Measurements from ENCODE around the gene CD209.

CD209 gene

DNA sequence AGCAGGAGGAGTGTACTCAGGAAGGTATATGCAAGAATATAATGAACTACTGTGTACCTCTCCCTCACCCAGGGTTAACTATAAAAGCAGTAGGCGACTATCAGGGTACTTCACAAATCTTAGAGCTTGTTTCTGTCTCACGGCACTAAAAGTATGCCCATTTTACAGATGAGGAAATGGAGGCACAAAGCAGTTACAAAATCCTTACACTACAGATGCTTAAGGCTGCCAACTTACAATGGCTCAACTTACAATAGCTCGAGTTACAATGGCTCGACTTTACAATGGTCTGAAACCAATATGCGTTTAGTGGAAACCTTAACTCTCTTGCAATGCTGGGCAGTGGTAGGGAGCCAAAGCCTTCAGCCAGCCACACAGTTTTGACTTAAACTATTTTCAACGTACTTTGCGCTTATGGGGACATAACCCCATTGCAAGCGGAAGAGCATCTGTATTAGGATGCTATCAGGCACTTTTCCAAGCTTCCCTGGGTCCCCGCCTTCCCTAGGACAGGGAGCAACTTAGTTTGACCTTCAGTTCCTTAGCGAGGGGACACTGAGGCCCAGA, 49.5 kb downstream of the CD209 start:
- Histone ChIP-seq H3K4me3 (ENCODE audit: low read depth, low read length) (no peak overlapping the region), H3K27me3 (replicated peaks) (no peaks in the 10 kb centered on the region), H3K27ac (no peak overlapping the region), H3K36me3 (replicated peaks) (no peaks in the 10 kb centered on the region)
- in situ Hi-C loops (cut with HindIII; ENCODE audit: low pct_ligation_motif_present, low sequenced_read_pairs): no loop called here
- TF ChIP-seq, protein P1, sequence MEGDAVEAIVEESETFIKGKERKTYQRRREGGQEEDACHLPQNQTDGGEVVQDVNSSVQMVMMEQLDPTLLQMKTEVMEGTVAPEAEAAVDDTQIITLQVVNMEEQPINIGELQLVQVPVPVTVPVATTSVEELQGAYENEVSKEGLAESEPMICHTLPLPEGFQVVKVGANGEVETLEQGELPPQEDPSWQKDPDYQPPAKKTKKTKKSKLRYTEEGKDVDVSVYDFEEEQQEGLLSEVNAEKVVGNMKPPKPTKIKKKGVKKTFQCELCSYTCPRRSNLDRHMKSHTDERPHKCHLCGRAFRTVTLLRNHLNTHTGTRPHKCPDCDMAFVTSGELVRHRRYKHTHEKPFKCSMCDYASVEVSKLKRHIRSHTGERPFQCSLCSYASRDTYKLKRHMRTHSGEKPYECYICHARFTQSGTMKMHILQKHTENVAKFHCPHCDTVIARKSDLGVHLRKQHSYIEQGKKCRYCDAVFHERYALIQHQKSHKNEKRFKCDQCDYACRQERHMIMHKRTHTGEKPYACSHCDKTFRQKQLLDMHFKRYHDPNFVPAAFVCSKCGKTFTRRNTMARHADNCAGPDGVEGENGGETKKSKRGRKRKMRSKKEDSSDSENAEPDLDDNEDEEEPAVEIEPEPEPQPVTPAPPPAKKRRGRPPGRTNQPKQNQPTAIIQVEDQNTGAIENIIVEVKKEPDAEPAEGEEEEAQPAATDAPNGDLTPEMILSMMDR (IDR thresholded peaks at IDR 0.05; ENCODE audit: low read depth, low read length, missing control alignments): no peak
- DNase-seq: no peak

DNA sequence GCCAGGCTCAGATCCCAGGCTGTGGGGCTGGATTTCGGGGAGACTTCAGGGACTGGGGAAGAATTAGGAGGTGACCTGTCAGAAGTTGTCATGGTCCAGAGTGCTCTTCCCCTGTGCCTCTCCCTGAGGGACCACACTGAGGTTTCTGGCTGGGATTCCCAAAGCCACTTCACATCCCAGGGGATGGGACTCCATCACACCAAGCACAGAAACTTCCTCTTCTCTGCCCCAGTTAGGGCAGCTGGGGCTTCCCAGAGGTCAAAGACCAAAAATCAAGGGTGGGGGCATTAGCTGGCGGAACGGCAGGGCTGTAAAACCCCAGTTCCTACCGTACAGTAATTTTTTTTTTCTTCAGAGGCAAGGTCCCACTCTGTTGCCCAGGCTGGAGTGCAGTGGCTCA, 52.8 kb downstream of the CD209 start:
- H3K36me3 ChIP-seq (replicated peaks): no peaks in the 10 kb centered on the region
- no peak overlapping the region for H3K4me3 ChIP-seq (ENCODE audit: low read depth, low read length)
- no peak overlapping the region for H3K27ac ChIP-seq
- in situ Hi-C loops (cut with HindIII; ENCODE audit: low pct_ligation_motif_present, low sequenced_read_pairs): no loop called here
- TF ChIP-seq, protein P1 (IDR thresholded peaks at IDR 0.05; ENCODE audit: low read depth, low read length, missing control alignments): no peak
- no peak for DNase-seq
- H3K27me3 ChIP-seq (replicated peaks): no peaks in the 10 kb centered on the region

DNA sequence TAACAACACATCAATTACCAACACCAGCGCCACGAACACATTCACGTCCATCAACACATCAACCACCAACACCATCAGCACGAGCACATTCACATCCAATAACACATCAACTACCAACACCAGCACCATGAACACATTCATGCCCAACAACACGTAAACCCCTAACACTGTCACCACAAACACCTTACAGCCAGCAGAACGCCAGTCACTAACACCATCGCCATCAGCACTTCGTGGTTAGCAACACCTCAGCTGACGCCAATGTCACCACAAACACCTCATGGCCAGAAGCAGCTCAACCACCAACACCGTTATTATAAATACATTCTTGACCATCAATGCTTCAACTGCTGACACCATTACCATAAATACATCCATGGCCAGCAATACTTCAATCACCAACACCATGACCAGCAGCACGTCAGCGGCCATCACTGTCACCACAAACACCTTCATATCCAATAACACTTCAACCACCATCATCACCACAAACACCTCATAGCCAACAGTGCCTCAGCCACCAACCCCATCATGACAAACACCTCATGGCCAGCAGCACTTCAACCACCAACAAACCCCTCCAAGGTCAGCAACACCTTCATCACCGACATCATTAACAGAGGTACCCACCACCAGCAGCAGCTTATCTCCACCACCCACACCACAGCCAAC, 54.8 kb downstream of the CD209 start:
- TF ChIP-seq, protein P1 (IDR thresholded peaks at IDR 0.05; ENCODE audit: low read depth, low read length, missing control alignments): no peak
- H3K36me3 ChIP-seq (replicated peaks): no peaks in the 10 kb centered on the region
- in situ Hi-C loops (cut with HindIII; ENCODE audit: low pct_ligation_motif_present, low sequenced_read_pairs): no loop called here
- no peak overlapping the region for H3K4me3 ChIP-seq (ENCODE audit: low read depth, low read length)
- H3K27me3 ChIP-seq (replicated peaks): no peaks in the 10 kb centered on the region
- DNase-seq: no peak
- H3K27ac ChIP-seq: no peak overlapping the region

DNA sequence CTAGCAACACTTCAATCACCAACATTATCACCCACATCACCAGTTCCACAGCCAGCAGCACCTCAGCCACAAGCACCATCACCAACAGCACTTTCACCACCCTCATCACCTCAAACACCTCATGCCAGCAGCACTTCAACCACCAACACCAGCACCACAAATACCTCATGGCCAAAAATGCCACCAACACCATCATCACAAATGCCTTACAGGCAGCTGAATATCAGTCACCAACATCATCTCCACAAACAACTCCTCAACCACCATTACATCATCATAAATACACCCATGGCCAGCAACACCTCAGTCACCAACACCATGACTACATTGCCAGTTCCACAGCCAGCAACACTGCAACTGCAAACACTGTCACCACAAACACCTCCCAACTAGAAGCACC, 55.8 kb downstream of the CD209 start:
- no peak overlapping the region for H3K4me3 ChIP-seq (ENCODE audit: low read depth, low read length)
- H3K27ac ChIP-seq: no peak overlapping the region
- in situ Hi-C loops (cut with HindIII; ENCODE audit: low pct_ligation_motif_present, low sequenced_read_pairs): no loop called here
- TF ChIP-seq, protein P1 (IDR thresholded peaks at IDR 0.05; ENCODE audit: low read depth, low read length, missing control alignments): no peak
- H3K27me3 ChIP-seq (replicated peaks): no peaks in the 10 kb centered on the region
- no peaks in the 10 kb centered on the region for H3K36me3 ChIP-seq (replicated peaks)
- DNase-seq: no peak

DNA sequence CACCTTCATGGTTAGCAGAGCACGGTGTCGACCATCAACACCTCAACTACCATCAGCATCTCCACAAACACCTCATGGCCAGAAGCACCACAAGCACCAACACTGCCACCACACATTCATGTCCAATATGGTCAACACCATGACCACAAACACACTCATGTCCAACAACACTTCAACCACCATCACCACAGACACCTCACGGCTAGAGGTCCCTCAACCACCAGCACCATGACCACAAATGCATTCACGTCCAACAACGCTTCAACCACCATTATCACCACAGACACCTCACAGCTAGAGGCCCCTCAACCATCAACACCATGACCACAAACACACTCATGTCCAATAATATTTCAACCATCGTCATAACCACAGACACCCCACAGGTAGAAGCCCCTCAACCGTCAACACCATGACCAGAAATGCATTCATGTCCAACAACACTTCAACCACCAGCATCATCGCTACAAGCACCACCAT, 56.5 kb downstream of the CD209 start:
- TF ChIP-seq, protein P1 (IDR thresholded peaks at IDR 0.05; ENCODE audit: low read depth, low read length, missing control alignments): no peak
- H3K36me3 ChIP-seq (replicated peaks): no peaks in the 10 kb centered on the region
- in situ Hi-C loops (cut with HindIII; ENCODE audit: low pct_ligation_motif_present, low sequenced_read_pairs): no loop called here
- no peaks in the 10 kb centered on the region for H3K27me3 ChIP-seq (replicated peaks)
- H3K27ac ChIP-seq: no peak overlapping the region
- no peak for DNase-seq
- H3K4me3 ChIP-seq (ENCODE audit: low read depth, low read length): no peak overlapping the region
